Loucy (cell line): Measurements from ENCODE around the gene FGF22.

Experiments used
- H2AFZ ChIP-seq: fragments of 200-600 bp; sonication (generic); 2 replicates; pipeline ENCODE4 v1.6.0; 2016; ENCODE audit warnings: antibody characterized with exemption, mild to moderate bottlenecking, low read length, moderate library complexity
- H3F3A ChIP-seq: fragments of 200-600 bp; 2 replicates; pipeline ENCODE4 v1.6.0; 2016; ENCODE audit warnings: antibody characterized with exemption, low read depth, mild to moderate bottlenecking
- H3K27me3 ChIP-seq: fragments of 200-600 bp; sonication (generic); 2 replicates; pipeline ENCODE4 v1.6.1; 2014; ENCODE audit warnings: low read length, mild to moderate bottlenecking; ENCODE audit not compliant: insufficient read depth, poor library complexity, severe bottlenecking
- H3K36me3 ChIP-seq: fragments of 200-600 bp; sonication (generic); 2 replicates; pipeline ENCODE4 v1.6.1; 2016; ENCODE audit warnings: low read length; ENCODE audit not compliant: insufficient read depth
- H3K4me1 ChIP-seq: fragments of 200-600 bp; sonication (generic); 2 replicates; pipeline ENCODE4 v1.5.1; 2014; ENCODE audit warnings: low read length, mild to moderate bottlenecking; ENCODE audit not compliant: insufficient read depth, poor library complexity, severe bottlenecking
- H3K4me2 ChIP-seq: fragments of 200-600 bp; sonication (generic); 2 replicates; pipeline ENCODE4 v1.6.0; 2014; ENCODE audit warnings: antibody characterized with exemption, low read length, low read depth, mild to moderate bottlenecking; ENCODE audit not compliant: poor library complexity, severe bottlenecking
- H3K4me3 ChIP-seq: fragments of 200-600 bp; sonication (generic); 2 replicates; pipeline ENCODE4 v1.5.1; 2014; ENCODE audit warnings: low read length, mild to moderate bottlenecking, mixed read lengths; ENCODE audit not compliant: poor library complexity, severe bottlenecking
- H3K79me2 ChIP-seq: fragments of 200-600 bp; sonication (generic); 2 replicates; pipeline ENCODE4 v1.6.1; 2014; ENCODE audit warnings: low read length; ENCODE audit not compliant: insufficient read depth
- H3K9ac ChIP-seq: fragments of 200-600 bp; sonication (generic); 2 replicates; pipeline ENCODE4 v1.6.0; 2014; ENCODE audit warnings: mild to moderate bottlenecking, low read depth, low read length, moderate library complexity; ENCODE audit not compliant: poor library complexity, severe bottlenecking
- H3K9me2 ChIP-seq: fragments of 200-600 bp; sonication (generic); replicated peaks from 2 replicates; pipeline ENCODE4 v1.6.1; 2016; ENCODE audit warnings: low read depth, low read length, mixed read lengths
- H3K9me3 ChIP-seq: fragments of 200-600 bp; sonication (generic); 2 replicates; pipeline ENCODE4 v1.6.1; 2014; ENCODE audit warnings: mild to moderate bottlenecking, antibody characterized with exemption, low read length, low read depth; ENCODE audit not compliant: insufficient read depth
- H4K20me1 ChIP-seq: fragments of 200-600 bp; sonication (generic); 2 replicates; pipeline ENCODE4 v1.6.0; 2014; ENCODE audit warnings: antibody characterized with exemption, low read length, mild to moderate bottlenecking; ENCODE audit not compliant: insufficient read depth, poor library complexity, severe bottlenecking
- CTCF ChIP-seq: fragments of 200-600 bp; sonication (generic); conservative IDR thresholded peaks from 2 replicates; pipeline ENCODE4 v1.5.1; 2014; ENCODE audit warnings: mild to moderate bottlenecking, antibody characterized with exemption, low read length
- EZH2phosphoT487 ChIP-seq: fragments of 200-600 bp; IDR thresholded peaks from 2 replicates; pipeline ENCODE4 v1.6.1; 2018; ENCODE audit warnings: antibody characterized with exemption, mild to moderate bottlenecking, moderate library complexity, borderline replicate concordance

The FGF22 gene

GRCh38 chr19:593505-593904 is 46.2 kb upstream of the FGF22 start:
- Histone ChIP-seq H3K9me2 (no peaks in the 10 kb centered on the region), H4K20me1 (no peaks in the 10 kb centered on the region), H3K79me2 (no peaks in the 10 kb centered on the region), H3K27me3 (no peaks in the 10 kb centered on the region), H3K4me1 (peaks cover 2% of the 10 kb centered on the region), H3K4me3 (no peak overlapping the region), H3K9me3 (no peaks in the 10 kb centered on the region), H2AFZ (no peak overlapping the region), H3K4me2 (no peak overlapping the region), H3F3A (no peaks in the 10 kb centered on the region), H3K9ac (no peak overlapping the region), H3K36me3 (no peaks in the 10 kb centered on the region)
- TF ChIP-seq CTCF, result no peak
- TF ChIP-seq EZH2phosphoT487, result no peak

- TF ChIP-seq EZH2phosphoT487, result no peak
- TF ChIP-seq CTCF, result no peak
- H3F3A ChIP-seq, result no peaks in the 10 kb centered on the region
- no peaks in the 10 kb centered on the region for H3K36me3 ChIP-seq
- H3K9me2 ChIP-seq, result no peaks in the 10 kb centered on the region
- no peak overlapping the region for H2AFZ ChIP-seq
- H3K4me2 ChIP-seq, result no peak overlapping the region
- no peaks in the 10 kb centered on the region for H4K20me1 ChIP-seq
- no peaks in the 10 kb centered on the region for H3K9me3 ChIP-seq
- H3K79me2 ChIP-seq, result no peaks in the 10 kb centered on the region
- no peak overlapping the region for H3K9ac ChIP-seq
- no peaks in the 10 kb centered on the region for H3K27me3 ChIP-seq
- no peaks in the 10 kb centered on the region for H3K4me1 ChIP-seq
- H3K4me3 ChIP-seq, result no peak overlapping the region
Observed at GRCh38 chr19:594265-594870, 45.3 kb upstream of the FGF22 start.

GRCh38 chr19:595326-596262 is 44.1 kb upstream of the FGF22 start:
- no peaks in the 10 kb centered on the region for H3K27me3 ChIP-seq
- H3K9me3 ChIP-seq, result no peaks in the 10 kb centered on the region
- no peaks in the 10 kb centered on the region for H3K4me1 ChIP-seq
- no peak for TF ChIP-seq EZH2phosphoT487
- TF ChIP-seq CTCF, result no peak
- H3K9me2 ChIP-seq, result no peaks in the 10 kb centered on the region
- no peak overlapping the region for H3K4me2 ChIP-seq
- no peak overlapping the region for H3K4me3 ChIP-seq
- no peaks in the 10 kb centered on the region for H4K20me1 ChIP-seq
- no peak overlapping the region for H2AFZ ChIP-seq
- H3K79me2 ChIP-seq, result no peaks in the 10 kb centered on the region
- no peaks in the 10 kb centered on the region for H3F3A ChIP-seq
- H3K9ac ChIP-seq, result no peak overlapping the region
- H3K36me3 ChIP-seq, result no peaks in the 10 kb centered on the region
